Measurements from ENCODE around the gene MED13.

MED13 gene

GRCh38 chr17:61974115-61974514 is 91.0 kb downstream of the MED13 start:
- no peak for DNase-seq
- H3K4me1 ChIP-seq (ENCODE audit: control insufficient read depth, insufficient read depth, low read depth, low read length): no peaks in the 10 kb centered on the region
- H2BK120ac ChIP-seq (ENCODE audit: low read depth, low read length): no peak overlapping the region
- H3K4ac ChIP-seq (ENCODE audit: low read depth in 1 of 2, low read length in 2 of 2): no peak overlapping the region
- H2BK15ac ChIP-seq (ENCODE audit: low read depth, poor library complexity, severe bottlenecking): no peak overlapping the region
- no peak overlapping the region for H3K9ac ChIP-seq (ENCODE audit: low read length)
- H2BK12ac ChIP-seq (ENCODE audit: low read length in 2 of 2): no peak overlapping the region
- H3K23ac ChIP-seq (ENCODE audit: low read length in 2 of 2): no peak overlapping the region
- peaks cover 20% of the 10 kb centered on the region for H3K79me1 ChIP-seq (replicated peaks; ENCODE audit: low read length, poor library complexity, severe bottlenecking)
- no peak overlapping the region for H4K8ac ChIP-seq (ENCODE audit: low read length)
- no peak overlapping the region for H3K18ac ChIP-seq (ENCODE audit: low read depth in 1 of 2, low read length in 2 of 2)
- H3K27ac ChIP-seq (ENCODE audit: low read length, poor library complexity, severe bottlenecking): no peak overlapping the region
- WGBS: 97% methylated on average over 7 of the region's 7 CpGs
- no peak overlapping the region for H2AK5ac ChIP-seq (ENCODE audit: low read length, severe bottlenecking)
- H3K14ac ChIP-seq (ENCODE audit: low read length in 2 of 2): no peak overlapping the region
- no peak overlapping the region for H3K4me3 ChIP-seq (ENCODE audit: insufficient read depth in 1 of 2, low read depth in 1 of 2, low read length in 2 of 2)
- no peak overlapping the region for H3K4me2 ChIP-seq (ENCODE audit: low read length, poor library complexity, severe bottlenecking)
- no peaks in the 10 kb centered on the region for H3K9me3 ChIP-seq (ENCODE audit: control insufficient read depth, low read length)
- H2AFZ ChIP-seq (ENCODE audit: low read depth, low read length): no peak overlapping the region
- no peak overlapping the region for H2BK5ac ChIP-seq (ENCODE audit: low read depth, low read length, poor library complexity, severe bottlenecking)
- H4K91ac ChIP-seq (ENCODE audit: low read length): no peak overlapping the region
- peaks cover 36 to 73% of the 10 kb centered on the region in 2 experiments for H3K36me3 ChIP-seq (ENCODE audit: control insufficient read depth in 1 of 2, insufficient read depth in 2 of 2, low read depth in 1 of 2, low read length in 2 of 2)
- no peaks in the 10 kb centered on the region for H3K27me3 ChIP-seq (ENCODE audit: control insufficient read depth in 1 of 2, insufficient read depth in 1 of 2, low read length in 2 of 2)

- Histone ChIP-seq H2BK15ac (ENCODE audit: low read depth, poor library complexity, severe bottlenecking) (no peak overlapping the region), H3K4ac (ENCODE audit: low read depth in 1 of 2, low read length in 2 of 2) (no peak overlapping the region), H3K9me3 (ENCODE audit: control insufficient read depth, low read length) (no peaks in the 10 kb centered on the region), H3K9ac (ENCODE audit: low read length) (no peak overlapping the region), H2AFZ (ENCODE audit: low read depth, low read length) (no peak overlapping the region), H2BK120ac (ENCODE audit: low read depth, low read length) (no peak overlapping the region), H3K4me2 (ENCODE audit: low read length, poor library complexity, severe bottlenecking) (no peak overlapping the region), H3K23ac (ENCODE audit: low read length in 2 of 2) (no peak overlapping the region), H4K8ac (ENCODE audit: low read length) (no peak overlapping the region), H3K27ac (ENCODE audit: low read length, poor library complexity, severe bottlenecking) (no peak overlapping the region), H3K4me1 (ENCODE audit: control insufficient read depth, insufficient read depth, low read depth, low read length) (no peaks in the 10 kb centered on the region), H2BK5ac (ENCODE audit: low read depth, low read length, poor library complexity, severe bottlenecking) (no peak overlapping the region), H3K14ac (ENCODE audit: low read length in 2 of 2) (no peak overlapping the region), H3K18ac (ENCODE audit: low read depth in 1 of 2, low read length in 2 of 2) (no peak overlapping the region), H4K91ac (ENCODE audit: low read length) (no peak overlapping the region), H3K4me3 (ENCODE audit: insufficient read depth in 1 of 2, low read depth in 1 of 2, low read length in 2 of 2) (no peak overlapping the region), H2AK5ac (ENCODE audit: low read length, severe bottlenecking) (no peak overlapping the region), H3K79me1 (replicated peaks; ENCODE audit: low read length, poor library complexity, severe bottlenecking) (peaks cover 23% of the 10 kb centered on the region), H2BK12ac (ENCODE audit: low read length in 2 of 2) (no peak overlapping the region), H3K27me3 (ENCODE audit: control insufficient read depth in 1 of 2, insufficient read depth in 1 of 2, low read length in 2 of 2) (no peaks in the 10 kb centered on the region), H3K36me3 (ENCODE audit: control insufficient read depth in 1 of 2, insufficient read depth in 2 of 2, low read depth in 1 of 2, low read length in 2 of 2) (peaks cover 36 to 77% of the 10 kb centered on the region in 2 experiments)
- DNase-seq: no peak
These were observed 92.8 kb downstream of the MED13 start for GRCh38 chr17:61972311-61972710.

GRCh38 chr17:61970030-61970429 is 95.0 kb downstream of the MED13 start:
- H3K9me3 ChIP-seq (ENCODE audit: control insufficient read depth, low read length): no peaks in the 10 kb centered on the region
- H3K4me3 ChIP-seq (ENCODE audit: insufficient read depth in 1 of 2, low read depth in 1 of 2, low read length in 2 of 2): no peak overlapping the region
- no peak overlapping the region for H2BK15ac ChIP-seq (ENCODE audit: low read depth, poor library complexity, severe bottlenecking)
- H2BK5ac ChIP-seq (ENCODE audit: low read depth, low read length, poor library complexity, severe bottlenecking): no peak overlapping the region
- no peak for DNase-seq
- H3K27ac ChIP-seq (ENCODE audit: low read length, poor library complexity, severe bottlenecking): no peak overlapping the region
- H3K18ac ChIP-seq (ENCODE audit: low read depth in 1 of 2, low read length in 2 of 2): no peak overlapping the region
- no peak overlapping the region for H3K4me2 ChIP-seq (ENCODE audit: low read length, poor library complexity, severe bottlenecking)
- H4K91ac ChIP-seq (ENCODE audit: low read length): no peak overlapping the region
- H3K79me1 ChIP-seq (replicated peaks; ENCODE audit: low read length, poor library complexity, severe bottlenecking): peaks cover 26% of the 10 kb centered on the region
- H4K8ac ChIP-seq (ENCODE audit: low read length): no peak overlapping the region
- no peak overlapping the region for H2BK120ac ChIP-seq (ENCODE audit: low read depth, low read length)
- no peak overlapping the region for H3K23ac ChIP-seq (ENCODE audit: low read length in 2 of 2)
- H2BK12ac ChIP-seq (ENCODE audit: low read length in 2 of 2): no peak overlapping the region
- no peak overlapping the region for H2AK5ac ChIP-seq (ENCODE audit: low read length, severe bottlenecking)
- H3K4me1 ChIP-seq (ENCODE audit: control insufficient read depth, insufficient read depth, low read depth, low read length): no peaks in the 10 kb centered on the region
- no peaks in the 10 kb centered on the region for H3K27me3 ChIP-seq (ENCODE audit: control insufficient read depth in 1 of 2, insufficient read depth in 1 of 2, low read length in 2 of 2)
- no peak overlapping the region for H3K9ac ChIP-seq (ENCODE audit: low read length)
- H3K4ac ChIP-seq (ENCODE audit: low read depth in 1 of 2, low read length in 2 of 2): no peak overlapping the region
- no peak overlapping the region for H2AFZ ChIP-seq (ENCODE audit: low read depth, low read length)
- WGBS: 100% methylated on average over 1 of the region's 1 CpG
- peaks cover 34 to 84% of the 10 kb centered on the region in 2 experiments for H3K36me3 ChIP-seq (ENCODE audit: control insufficient read depth in 1 of 2, insufficient read depth in 2 of 2, low read depth in 1 of 2, low read length in 2 of 2)
- no peak overlapping the region for H3K14ac ChIP-seq (ENCODE audit: low read length in 2 of 2)

GRCh38 chr17:61968757-61969156 is 96.3 kb downstream of the MED13 start:
- Histone ChIP-seq H3K79me1 (replicated peaks; ENCODE audit: low read length, poor library complexity, severe bottlenecking) (peaks cover 30% of the 10 kb centered on the region), H3K4ac (ENCODE audit: low read depth in 1 of 2, low read length in 2 of 2) (no peak overlapping the region), H4K8ac (ENCODE audit: low read length) (no peak overlapping the region), H2BK120ac (ENCODE audit: low read depth, low read length) (no peak overlapping the region), H4K91ac (ENCODE audit: low read length) (no peak overlapping the region), H3K23ac (ENCODE audit: low read length in 2 of 2) (no peak overlapping the region), H3K18ac (ENCODE audit: low read depth in 1 of 2, low read length in 2 of 2) (no peak overlapping the region), H2AK5ac (ENCODE audit: low read length, severe bottlenecking) (no peak overlapping the region), H2BK5ac (ENCODE audit: low read depth, low read length, poor library complexity, severe bottlenecking) (no peak overlapping the region), H3K27me3 (ENCODE audit: control insufficient read depth in 1 of 2, insufficient read depth in 1 of 2, low read length in 2 of 2) (no peaks in the 10 kb centered on the region), H3K27ac (ENCODE audit: low read length, poor library complexity, severe bottlenecking) (no peak overlapping the region), H3K36me3 (ENCODE audit: control insufficient read depth in 1 of 2, insufficient read depth in 2 of 2, low read depth in 1 of 2, low read length in 2 of 2) (peaks cover 40 to 84% of the 10 kb centered on the region in 2 experiments), H3K4me2 (ENCODE audit: low read length, poor library complexity, severe bottlenecking) (no peak overlapping the region), H3K4me3 (ENCODE audit: insufficient read depth in 1 of 2, low read depth in 1 of 2, low read length in 2 of 2) (no peak overlapping the region), H3K9me3 (ENCODE audit: control insufficient read depth, low read length) (no peaks in the 10 kb centered on the region), H3K4me1 (ENCODE audit: control insufficient read depth, insufficient read depth, low read depth, low read length) (no peaks in the 10 kb centered on the region), H2BK12ac (ENCODE audit: low read length in 2 of 2) (no peak overlapping the region), H3K9ac (ENCODE audit: low read length) (no peak overlapping the region), H2AFZ (ENCODE audit: low read depth, low read length) (no peak overlapping the region), H2BK15ac (ENCODE audit: low read depth, poor library complexity, severe bottlenecking) (no peak overlapping the region), H3K14ac (ENCODE audit: low read length in 2 of 2) (no peak overlapping the region)
- 95% methylated on average over 5 of the region's 5 CpGs for WGBS
- DNase-seq: no peak
